Dendritic cell treated with granulocyte-macrophage colony-stimulating factor and Interleukin-4, amounts not matched to agents 40 ng/mL and 50 ng/mL, for 4 days (primary cell): Measurements from ENCODE around the gene CYS1.
"Not testable (repeated sequence)": the region's sequence is repeated elsewhere in the genome, so short reads cannot be mapped to it uniquely, and the experiment has no call there.

ENCODE experiments used
- H3K27ac Mint-ChIP-seq: one replicate; pipeline ENCODE4 v1.8.0; 2022; ENCODE audit warnings: mild to moderate bottlenecking, mixed read lengths
- H3K27me3 Mint-ChIP-seq: one replicate; pipeline ENCODE4 v1.8.0; 2022; ENCODE audit warnings: mild to moderate bottlenecking, mixed read lengths
- H3K36me3 Mint-ChIP-seq: one replicate; pipeline ENCODE4 v1.8.0; 2022; ENCODE audit warnings: low read depth, mixed read lengths
- H3K4me1 Mint-ChIP-seq: one replicate; pipeline ENCODE4 v1.8.0; 2022; ENCODE audit warnings: low read depth, mixed read lengths
- H3K4me3 Mint-ChIP-seq: one replicate; pipeline ENCODE4 v1.8.0; 2022; ENCODE audit warnings: mild to moderate bottlenecking, moderate library complexity, mixed read lengths
- H3K9me3 Mint-ChIP-seq: one replicate; pipeline ENCODE4 v1.8.0; 2022; ENCODE audit warnings: mixed read lengths
- intact Hi-C: fragments of 100-400 bp; cut with micrococcal nuclease; formaldehyde crosslinking; loops from one replicate; pipeline ENCODE4 v1.15.0; 2022

Gene CYS1

GRCh38 chr2:10030798-10031197 lies 49.4 kb downstream of the CYS1 start:
- intact Hi-C loops, H3K36me3 Mint-ChIP-seq, H3K9me3 Mint-ChIP-seq, H3K27me3 Mint-ChIP-seq: not testable (repeated sequence)
- Mint-ChIP-seq H3K4me3 (peak overlapping the region; percentile 60), H3K27ac (peak overlapping the region; percentile 99), H3K4me1 (peaks cover 90% of the 10 kb centered on the region)

- Mint-ChIP-seq H3K27ac (peak overlapping the region; percentile 99), H3K36me3 (peaks cover 5% of the 10 kb centered on the region), H3K9me3 (no peaks in the 10 kb centered on the region), H3K4me3 (peak overlapping the region; percentile 82), H3K4me1 (peaks cover 85% of the 10 kb centered on the region), H3K27me3 (no peaks in the 10 kb centered on the region)
- intact Hi-C loops, result no loop called here
Observed at GRCh38 chr2:10030311-10030736, 49.9 kb downstream of the CYS1 start.

GRCh38 chr2:10029875-10030223 lies 50.4 kb downstream of the CYS1 start:
- H3K36me3 Mint-ChIP-seq, result peaks cover 5% of the 10 kb centered on the region
- peak overlapping the region; percentile 82 for H3K4me3 Mint-ChIP-seq
- peak overlapping the region; percentile 99 for H3K27ac Mint-ChIP-seq
- H3K27me3 Mint-ChIP-seq, result no peaks in the 10 kb centered on the region
- intact Hi-C loops, result no loop called here
- no peaks in the 10 kb centered on the region for H3K9me3 Mint-ChIP-seq
- H3K4me1 Mint-ChIP-seq, result peaks cover 80% of the 10 kb centered on the region

GRCh38 chr2:10028988-10029874 lies 51.0 kb downstream of the CYS1 start:
- peaks cover 4% of the 10 kb centered on the region for H3K36me3 Mint-ChIP-seq
- peak overlapping the region; percentile 82 for H3K4me3 Mint-ChIP-seq
- peak overlapping the region; percentile 99 for H3K27ac Mint-ChIP-seq
- H3K27me3 Mint-ChIP-seq, result no peaks in the 10 kb centered on the region
- peaks cover 74% of the 10 kb centered on the region for H3K4me1 Mint-ChIP-seq
- no peaks in the 10 kb centered on the region for H3K9me3 Mint-ChIP-seq
- intact Hi-C loops, result no loop called here

- peak overlapping the region; percentile 99 for H3K27ac Mint-ChIP-seq
- H3K4me3 Mint-ChIP-seq, result peak overlapping the region; percentile 44
- H3K4me1 Mint-ChIP-seq, result peaks cover 67% of the 10 kb centered on the region
- no peaks in the 10 kb centered on the region for H3K27me3 Mint-ChIP-seq
- H3K36me3 Mint-ChIP-seq, result no peaks in the 10 kb centered on the region
- intact Hi-C loops, result no loop called here
- no peaks in the 10 kb centered on the region for H3K9me3 Mint-ChIP-seq
Observed at GRCh38 chr2:10028407-10028987, 51.7 kb downstream of the CYS1 start.

- intact Hi-C loops, result no loop called here
- Mint-ChIP-seq H3K4me3 (no peak overlapping the region), H3K4me1 (peaks cover 66% of the 10 kb centered on the region), H3K36me3 (no peaks in the 10 kb centered on the region), H3K27ac (peak overlapping the region; percentile 99), H3K27me3 (peaks cover 3% of the 10 kb centered on the region), H3K9me3 (no peaks in the 10 kb centered on the region)
Observed at GRCh38 chr2:10027660-10028330, 52.4 kb downstream of the CYS1 start.

GRCh38 chr2:10026940-10027569 lies 53.2 kb downstream of the CYS1 start:
- intact Hi-C loops, result no loop called here
- Mint-ChIP-seq H3K27ac (peak overlapping the region; percentile 99), H3K4me3 (no peak overlapping the region), H3K9me3 (no peaks in the 10 kb centered on the region), H3K27me3 (peaks cover 3% of the 10 kb centered on the region), H3K36me3 (no peaks in the 10 kb centered on the region), H3K4me1 (peaks cover 60% of the 10 kb centered on the region)

GRCh38 chr2:10022966-10023662 lies 57.1 kb downstream of the CYS1 start:
- no peaks in the 10 kb centered on the region for H3K36me3 Mint-ChIP-seq
- intact Hi-C loops, result no loop called here

GRCh38 chr2:10022445-10022844 lies 57.8 kb downstream of the CYS1 start:
- no peaks in the 10 kb centered on the region for H3K9me3 Mint-ChIP-seq
- H3K36me3 Mint-ChIP-seq, result no peaks in the 10 kb centered on the region
- intact Hi-C loops, result no loop called here
- H3K27me3 Mint-ChIP-seq, result peaks cover 9% of the 10 kb centered on the region
- H3K4me3 Mint-ChIP-seq, result no peak overlapping the region
- H3K4me1 Mint-ChIP-seq, result peaks cover 38% of the 10 kb centered on the region
- peak overlapping the region; percentile 44 for H3K27ac Mint-ChIP-seq

More at GRCh38 chr2:10022966-10023662, 57.1 kb downstream of the CYS1 start:
- Mint-ChIP-seq H3K4me3 (no peak overlapping the region), H3K27me3 (peaks cover 7% of the 10 kb centered on the region), H3K27ac (peak overlapping the region; percentile 44), H3K9me3 (no peaks in the 10 kb centered on the region), H3K4me1 (peaks cover 43% of the 10 kb centered on the region)

GRCh38 chr2:10022041-10022421 lies 58.2 kb downstream of the CYS1 start:
- H3K4me1 Mint-ChIP-seq, result peaks cover 34% of the 10 kb centered on the region
- peak overlapping the region; percentile 44 for H3K27ac Mint-ChIP-seq
- intact Hi-C loops, result no loop called here
- no peaks in the 10 kb centered on the region for H3K36me3 Mint-ChIP-seq
- peaks cover 12% of the 10 kb centered on the region for H3K27me3 Mint-ChIP-seq
- no peaks in the 10 kb centered on the region for H3K9me3 Mint-ChIP-seq
- no peak overlapping the region for H3K4me3 Mint-ChIP-seq

- H3K4me1 Mint-ChIP-seq, result peaks cover 30% of the 10 kb centered on the region
- H3K36me3 Mint-ChIP-seq, result no peaks in the 10 kb centered on the region
- H3K9me3 Mint-ChIP-seq, result no peaks in the 10 kb centered on the region
- intact Hi-C loops, result no loop called here
- peaks cover 17% of the 10 kb centered on the region for H3K27me3 Mint-ChIP-seq
- H3K4me3 Mint-ChIP-seq, result no peak overlapping the region
- peak overlapping the region; percentile 65 for H3K27ac Mint-ChIP-seq
Observed at GRCh38 chr2:10019602-10020400, 60.4 kb downstream of the CYS1 start.

GRCh38 chr2:10019174-10019573 lies 61.0 kb downstream of the CYS1 start:
- H3K4me1 Mint-ChIP-seq, result peaks cover 30% of the 10 kb centered on the region
- no peaks in the 10 kb centered on the region for H3K36me3 Mint-ChIP-seq
- H3K4me3 Mint-ChIP-seq, result no peak overlapping the region
- intact Hi-C loops, result no loop called here
- peak overlapping the region; percentile 65 for H3K27ac Mint-ChIP-seq
- H3K9me3 Mint-ChIP-seq, result no peaks in the 10 kb centered on the region
- peaks cover 17% of the 10 kb centered on the region for H3K27me3 Mint-ChIP-seq
